Panc1 (cell line): ENCODE data around the gene WASL.

Source experiments
- POLR2AphosphoS5 ChIP-seq: IDR thresholded peaks from 2 replicates; pipeline ENCODE4 v1.6.1; 2012; ENCODE audit warnings: mild to moderate bottlenecking, low read depth, low read length, moderate library complexity
- TF ChIP-seq, protein P1 (sequence below): fragments of 450-650 bp; IDR thresholded peaks from 2 replicates; pipeline ENCODE4 v1.5.1; 2017; ENCODE audit warnings: mild to moderate bottlenecking

DNA sequence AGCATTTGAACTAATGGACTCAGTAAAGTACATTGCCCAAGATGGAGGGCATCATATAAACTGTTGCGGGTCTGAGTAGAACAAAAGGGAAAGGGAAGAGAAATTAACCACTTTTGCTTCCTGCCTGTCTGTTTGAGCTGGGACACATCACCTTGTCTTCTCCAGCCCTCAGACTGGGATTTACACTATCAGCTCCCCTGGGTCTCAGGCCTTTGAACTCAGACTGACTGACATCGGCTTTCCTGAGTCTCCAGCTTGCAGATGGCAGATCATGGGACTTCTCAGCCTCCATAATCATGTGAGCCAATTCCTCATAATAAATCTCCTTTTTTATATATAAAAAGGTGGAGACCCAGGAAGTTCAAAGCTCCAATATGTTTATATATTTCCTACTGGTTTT is 23.0 kb upstream of the WASL start:
- TF ChIP-seq, protein P1, sequence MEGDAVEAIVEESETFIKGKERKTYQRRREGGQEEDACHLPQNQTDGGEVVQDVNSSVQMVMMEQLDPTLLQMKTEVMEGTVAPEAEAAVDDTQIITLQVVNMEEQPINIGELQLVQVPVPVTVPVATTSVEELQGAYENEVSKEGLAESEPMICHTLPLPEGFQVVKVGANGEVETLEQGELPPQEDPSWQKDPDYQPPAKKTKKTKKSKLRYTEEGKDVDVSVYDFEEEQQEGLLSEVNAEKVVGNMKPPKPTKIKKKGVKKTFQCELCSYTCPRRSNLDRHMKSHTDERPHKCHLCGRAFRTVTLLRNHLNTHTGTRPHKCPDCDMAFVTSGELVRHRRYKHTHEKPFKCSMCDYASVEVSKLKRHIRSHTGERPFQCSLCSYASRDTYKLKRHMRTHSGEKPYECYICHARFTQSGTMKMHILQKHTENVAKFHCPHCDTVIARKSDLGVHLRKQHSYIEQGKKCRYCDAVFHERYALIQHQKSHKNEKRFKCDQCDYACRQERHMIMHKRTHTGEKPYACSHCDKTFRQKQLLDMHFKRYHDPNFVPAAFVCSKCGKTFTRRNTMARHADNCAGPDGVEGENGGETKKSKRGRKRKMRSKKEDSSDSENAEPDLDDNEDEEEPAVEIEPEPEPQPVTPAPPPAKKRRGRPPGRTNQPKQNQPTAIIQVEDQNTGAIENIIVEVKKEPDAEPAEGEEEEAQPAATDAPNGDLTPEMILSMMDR: no peak
- TF ChIP-seq POLR2AphosphoS5: no peak
